ENCODE results near the gene BICDL2. TPM values are rescaled to one million over a fixed set of nuclear protein-coding genes. Genes with fewer than 3 reads are reported as not detected.

BICDL2 gene
- total and polyA plus RNA-seq, 9 of the 15 experiments (the other 6 are each of a cell fraction or from before 2014, with no cell fraction given) = 0.09 to 0.28 (median 0.09) TPM; not detected in 6

- TF ChIP-seq ZBTB2 (IDR thresholded peaks at IDR 0.05) (no peak; the same call in 1 of the 2 replicates), ZNF75A (CRISPR knock-in tag; IDR thresholded peaks at IDR 0.05) (no peak), NONO (IDR thresholded peaks at IDR 0.05; ENCODE audit: low read depth in 2 of 2, low read length in 1 of 2) (no peak), SMARCA4 (IDR thresholded peaks at IDR 0.05) (peak; percentile 70; the same call in 1 of the 2 replicates), OTX1 (CRISPR knock-in tag; IDR thresholded peaks at IDR 0.05) (no peak), NRF1 (conservative IDR thresholded peaks at IDR 0.05 in 1 of 2, IDR thresholded peaks at IDR 0.05 in 1 of 2) (0 out of 4 replicates have a peak, but pooled peaks have one; percentile 2 to 15), NR1H2 (CRISPR knock-in tag; IDR thresholded peaks at IDR 0.05) (no peak), ARNT (IDR thresholded peaks at IDR 0.05) (no peak), ZBTB8A (IDR thresholded peaks at IDR 0.05; ENCODE audit: partially characterized antibody) (no peak), MXI1 (IDR thresholded peaks at IDR 0.05; ENCODE audit: low read depth, low read length) (no peak; the same call in 1 of the 2 replicates), PML (IDR thresholded peaks at IDR 0.05; ENCODE audit: low read length) (0 out of 2 replicates have a peak, but pooled peaks have one; percentile 9), HDGF (IDR thresholded peaks at IDR 0.05) (no peak), MTF1 (CRISPR knock-in tag; IDR thresholded peaks at IDR 0.05; ENCODE audit: borderline replicate concordance) (no peak), CC2D1A (IDR thresholded peaks at IDR 0.05) (no peak), E2F3 (CRISPR knock-in tag; IDR thresholded peaks at IDR 0.05) (no peak), PPARD (CRISPR knock-in tag; IDR thresholded peaks at IDR 0.05) (no peak)
- TF ChIP-seq, protein P1, sequence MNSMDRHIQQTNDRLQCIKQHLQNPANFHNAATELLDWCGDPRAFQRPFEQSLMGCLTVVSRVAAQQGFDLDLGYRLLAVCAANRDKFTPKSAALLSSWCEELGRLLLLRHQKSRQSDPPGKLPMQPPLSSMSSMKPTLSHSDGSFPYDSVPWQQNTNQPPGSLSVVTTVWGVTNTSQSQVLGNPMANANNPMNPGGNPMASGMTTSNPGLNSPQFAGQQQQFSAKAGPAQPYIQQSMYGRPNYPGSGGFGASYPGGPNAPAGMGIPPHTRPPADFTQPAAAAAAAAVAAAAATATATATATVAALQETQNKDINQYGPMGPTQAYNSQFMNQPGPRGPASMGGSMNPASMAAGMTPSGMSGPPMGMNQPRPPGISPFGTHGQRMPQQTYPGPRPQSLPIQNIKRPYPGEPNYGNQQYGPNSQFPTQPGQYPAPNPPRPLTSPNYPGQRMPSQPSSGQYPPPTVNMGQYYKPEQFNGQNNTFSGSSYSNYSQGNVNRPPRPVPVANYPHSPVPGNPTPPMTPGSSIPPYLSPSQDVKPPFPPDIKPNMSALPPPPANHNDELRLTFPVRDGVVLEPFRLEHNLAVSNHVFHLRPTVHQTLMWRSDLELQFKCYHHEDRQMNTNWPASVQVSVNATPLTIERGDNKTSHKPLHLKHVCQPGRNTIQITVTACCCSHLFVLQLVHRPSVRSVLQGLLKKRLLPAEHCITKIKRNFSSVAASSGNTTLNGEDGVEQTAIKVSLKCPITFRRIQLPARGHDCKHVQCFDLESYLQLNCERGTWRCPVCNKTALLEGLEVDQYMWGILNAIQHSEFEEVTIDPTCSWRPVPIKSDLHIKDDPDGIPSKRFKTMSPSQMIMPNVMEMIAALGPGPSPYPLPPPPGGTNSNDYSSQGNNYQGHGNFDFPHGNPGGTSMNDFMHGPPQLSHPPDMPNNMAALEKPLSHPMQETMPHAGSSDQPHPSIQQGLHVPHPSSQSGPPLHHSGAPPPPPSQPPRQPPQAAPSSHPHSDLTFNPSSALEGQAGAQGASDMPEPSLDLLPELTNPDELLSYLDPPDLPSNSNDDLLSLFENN (IDR thresholded peaks at IDR 0.05; ENCODE audit: low read depth in 2 of 2, low read length in 2 of 2) = peak in 1 of 2 experiments; percentile 7; a peak in 2 of 4 replicates
These were observed 15.9 kb downstream of the BICDL2 start (continued) for GRCh38 chr16:3020604-3021448.

All from K562 (cell line).